Activated CD8-positive, alpha-beta T cell treated with anti-CD3 and anti-CD28 coated beads for 36 hours (primary cell): ENCODE measurements around the gene COL13A1. TPM values are rescaled to one million over a fixed set of nuclear protein-coding genes. Genes with fewer than 3 reads are reported as not detected.

Source experiments
- ATAC-seq: fragments of 200-7000 bp; cut with Tn5 transposase; one replicate; pipeline ENCODE4 v1.10.0; 2021; ENCODE audit warnings: mild to moderate bottlenecking, moderate library complexity
- CTCF ChIA-PET: fragments of 350-600 bp; sonication (Branson Sonifier 250); formaldehyde crosslinking; loops from one replicate; lab custom pipeline; 2021; ENCODE audit warnings: antibody characterized with exemption; lab: Charles Lee
- POLR2A ChIA-PET: fragments of 350-600 bp; sonication (Branson Sonifier 250); formaldehyde crosslinking; loops from one replicate; lab custom pipeline; 2021; ENCODE audit warnings: antibody characterized with exemption; lab: Charles Lee
- DNase-seq: peaks from one replicate; pipeline ENCODE4 v3.0.0-alpha.2; 2020
- H3K27ac Mint-ChIP-seq: one replicate; pipeline ENCODE4 v1.8.0; 2021; ENCODE audit warnings: mild to moderate bottlenecking, mixed read lengths
- H3K27me3 Mint-ChIP-seq: one replicate; pipeline ENCODE4 v1.8.0; 2021; ENCODE audit warnings: mixed read lengths
- H3K36me3 Mint-ChIP-seq: one replicate; pipeline ENCODE4 v1.8.0; 2021; ENCODE audit warnings: low read depth, mixed read lengths
- H3K4me1 Mint-ChIP-seq: one replicate; pipeline ENCODE4 v1.8.0; 2021; ENCODE audit warnings: low read depth, mixed read lengths
- H3K4me3 Mint-ChIP-seq: one replicate; pipeline ENCODE4 v1.8.0; 2021; ENCODE audit warnings: mild to moderate bottlenecking, moderate library complexity, mixed read lengths
- H3K9me3 Mint-ChIP-seq: one replicate; pipeline ENCODE4 v1.8.0; 2021; ENCODE audit warnings: mixed read lengths
- intact Hi-C: fragments of 100-400 bp; cut with micrococcal nuclease; formaldehyde crosslinking; loops from one replicate; pipeline ENCODE4 v1.10.0; 2022
- total RNA-seq, 2 experiments: library from RNA; stranded (reverse); gene quantifications; one replicate each; pipeline ENCODE4 v1.2.3, GENCODE V29; 2021
- TF ChIP-seq, protein P1 (sequence below): fragments of 200-600 bp; IDR thresholded peaks from one replicate; pipeline ENCODE4 v1.8.0; 2022; ENCODE audit warnings: antibody characterized with exemption, mild to moderate bottlenecking

Gene COL13A1
- total RNA-seq, 2 experiments from 2014 or later, result not detected

DNA sequence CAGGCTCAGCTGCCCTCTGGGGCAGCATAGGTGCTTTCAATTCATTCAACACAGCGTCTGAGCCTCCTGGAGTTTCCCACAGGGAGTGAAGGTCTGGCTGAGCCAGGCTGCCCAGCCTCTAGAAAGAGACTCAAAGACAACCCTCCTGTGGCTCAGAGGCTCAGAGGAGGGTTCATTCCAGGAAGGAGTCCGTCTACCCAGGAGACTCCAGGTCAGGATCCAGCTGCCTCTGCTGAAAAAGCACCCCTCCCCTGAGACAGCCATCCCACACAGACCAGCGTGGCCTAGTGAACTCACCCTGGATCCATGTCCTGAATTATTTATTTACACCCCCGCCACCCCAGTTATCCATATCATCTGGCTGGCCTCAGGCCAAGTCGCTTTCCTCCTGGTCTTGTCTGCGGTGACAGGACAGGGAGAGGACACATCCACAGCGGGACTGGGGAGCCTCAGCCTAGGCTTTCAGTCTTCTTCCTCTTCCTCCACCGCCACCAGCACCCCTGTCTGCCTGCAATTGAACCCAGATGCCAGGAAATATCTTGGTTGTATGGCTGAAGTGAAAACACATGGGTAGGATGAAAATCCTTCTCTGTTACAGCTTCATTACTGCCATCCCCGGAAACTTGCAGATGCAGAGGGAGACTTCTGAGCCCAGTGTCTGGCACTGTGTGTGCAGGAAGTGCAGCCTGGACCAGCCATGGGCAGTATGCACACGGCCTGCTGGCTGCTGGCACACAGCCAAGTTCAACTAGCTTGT, 44.0 kb upstream of the COL13A1 start:
- DNase-seq, result no peak
- no peaks in the 10 kb centered on the region for H3K9me3 Mint-ChIP-seq
- H3K27me3 Mint-ChIP-seq, result peaks cover 2% of the 10 kb centered on the region
- no peaks in the 10 kb centered on the region for H3K4me1 Mint-ChIP-seq
- CTCF ChIA-PET, result interaction anchor here (1.3 to 1.7 kb wide), 4 partner anchors 11 to 242 kb away, joined by 3 to 5 read pairs (median 4); no protein-coding TSS in a partner anchor
- POLR2A ChIA-PET, result no interaction called here
- no peak for ATAC-seq
- no peaks in the 10 kb centered on the region for H3K36me3 Mint-ChIP-seq
- H3K4me3 Mint-ChIP-seq, result no peak overlapping the region
- H3K27ac Mint-ChIP-seq, result no peak overlapping the region
- TF ChIP-seq, protein P1, sequence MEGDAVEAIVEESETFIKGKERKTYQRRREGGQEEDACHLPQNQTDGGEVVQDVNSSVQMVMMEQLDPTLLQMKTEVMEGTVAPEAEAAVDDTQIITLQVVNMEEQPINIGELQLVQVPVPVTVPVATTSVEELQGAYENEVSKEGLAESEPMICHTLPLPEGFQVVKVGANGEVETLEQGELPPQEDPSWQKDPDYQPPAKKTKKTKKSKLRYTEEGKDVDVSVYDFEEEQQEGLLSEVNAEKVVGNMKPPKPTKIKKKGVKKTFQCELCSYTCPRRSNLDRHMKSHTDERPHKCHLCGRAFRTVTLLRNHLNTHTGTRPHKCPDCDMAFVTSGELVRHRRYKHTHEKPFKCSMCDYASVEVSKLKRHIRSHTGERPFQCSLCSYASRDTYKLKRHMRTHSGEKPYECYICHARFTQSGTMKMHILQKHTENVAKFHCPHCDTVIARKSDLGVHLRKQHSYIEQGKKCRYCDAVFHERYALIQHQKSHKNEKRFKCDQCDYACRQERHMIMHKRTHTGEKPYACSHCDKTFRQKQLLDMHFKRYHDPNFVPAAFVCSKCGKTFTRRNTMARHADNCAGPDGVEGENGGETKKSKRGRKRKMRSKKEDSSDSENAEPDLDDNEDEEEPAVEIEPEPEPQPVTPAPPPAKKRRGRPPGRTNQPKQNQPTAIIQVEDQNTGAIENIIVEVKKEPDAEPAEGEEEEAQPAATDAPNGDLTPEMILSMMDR, result no peak
- intact Hi-C loops, result no loop called here

DNA sequence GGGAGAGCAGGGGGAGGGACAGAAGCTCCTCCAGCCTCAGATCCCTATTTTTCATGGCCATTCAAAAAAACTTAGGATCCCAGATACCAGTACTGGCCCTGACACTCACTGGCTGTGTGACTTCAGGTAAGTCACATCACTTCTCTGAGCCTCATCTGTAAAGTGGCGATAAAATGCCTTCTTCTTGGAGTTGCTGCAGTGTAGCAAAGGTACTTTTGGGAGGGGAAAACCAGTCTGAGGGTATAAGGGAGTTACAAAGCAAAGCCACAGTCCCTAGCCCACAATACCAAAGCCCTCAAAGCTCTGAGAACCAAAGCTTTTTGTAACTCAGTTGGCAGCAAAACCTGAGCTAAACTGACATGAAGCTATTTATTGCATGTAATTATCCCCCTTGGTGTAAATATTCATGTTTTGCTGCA, 43.4 kb upstream of the COL13A1 start:
- no peaks in the 10 kb centered on the region for H3K36me3 Mint-ChIP-seq
- no peak overlapping the region for H3K27ac Mint-ChIP-seq
- peaks cover 2% of the 10 kb centered on the region for H3K27me3 Mint-ChIP-seq
- intact Hi-C loops, result no loop called here
- H3K4me3 Mint-ChIP-seq, result no peak overlapping the region
- CTCF ChIA-PET, result interaction anchor here (0.8 to 1.7 kb wide), 4 partner anchors 10 to 243 kb away, joined by 3 to 5 read pairs (median 4); no protein-coding TSS in a partner anchor
- no peaks in the 10 kb centered on the region for H3K9me3 Mint-ChIP-seq
- TF ChIP-seq, protein P1, result no peak
- no peak for DNase-seq
- no peak for ATAC-seq
- POLR2A ChIA-PET, result no interaction called here
- no peaks in the 10 kb centered on the region for H3K4me1 Mint-ChIP-seq

DNA sequence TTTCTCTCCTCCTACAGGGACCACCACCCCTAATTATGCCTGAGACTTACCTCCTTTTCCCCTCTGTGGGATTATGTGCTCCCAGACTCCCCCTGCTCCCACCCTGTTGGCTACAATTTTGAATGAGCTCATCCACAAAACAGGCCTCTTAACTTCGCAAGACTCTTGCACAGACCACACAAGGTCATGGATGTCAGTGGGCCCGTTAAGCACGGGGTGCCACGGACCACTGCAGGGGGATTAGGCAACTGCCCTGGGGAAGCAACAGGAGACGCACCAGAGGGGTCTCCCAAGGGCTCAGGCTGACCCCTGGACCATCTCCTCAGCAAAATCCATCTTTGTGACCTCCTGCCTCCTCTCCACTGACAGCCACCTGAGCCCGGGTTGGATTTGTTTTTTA, 42.1 kb upstream of the COL13A1 start:
- Mint-ChIP-seq H3K9me3 (no peaks in the 10 kb centered on the region), H3K4me3 (no peak overlapping the region), H3K4me1 (no peaks in the 10 kb centered on the region), H3K27ac (no peak overlapping the region), H3K36me3 (no peaks in the 10 kb centered on the region), H3K27me3 (peaks cover 3% of the 10 kb centered on the region)
- TF ChIP-seq, protein P1, result no peak
- ChIA-PET CTCF (interaction anchor here (0.5 kb wide), 1 partner anchor 735 kb away, joined by 3 read pairs; no protein-coding TSS in a partner anchor), POLR2A (no interaction called here)
- ATAC-seq (no peak), DNase-seq (no peak)
- intact Hi-C loops, result no loop called here

DNA sequence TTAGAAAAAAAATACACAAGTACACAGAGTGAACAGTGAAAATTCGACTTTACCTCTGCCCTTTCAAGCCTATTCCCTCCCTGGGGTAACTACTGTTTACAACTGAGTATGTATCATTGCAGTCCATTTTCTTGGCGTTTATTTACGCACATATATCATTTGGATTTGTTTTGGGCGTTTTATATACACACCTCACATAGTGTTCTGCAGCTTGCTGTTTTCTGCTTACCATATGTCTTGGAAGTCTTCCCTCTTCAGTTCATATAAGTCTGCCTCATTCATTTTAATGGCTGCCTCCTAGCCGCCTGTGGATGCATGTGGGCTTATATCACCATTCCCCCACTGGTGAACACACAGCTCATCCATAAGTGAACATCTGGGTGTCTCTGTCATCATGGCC, 41.6 kb upstream of the COL13A1 start:
- no peak overlapping the region for H3K4me3 Mint-ChIP-seq
- H3K4me1 Mint-ChIP-seq, result no peaks in the 10 kb centered on the region
- H3K9me3 Mint-ChIP-seq, result no peaks in the 10 kb centered on the region
- TF ChIP-seq, protein P1, result no peak
- CTCF ChIA-PET, result interaction anchor here (0.5 kb wide), 1 partner anchor 735 kb away, joined by 3 read pairs; no protein-coding TSS in a partner anchor
- no peak overlapping the region for H3K27ac Mint-ChIP-seq
- POLR2A ChIA-PET, result no interaction called here
- intact Hi-C loops, result no loop called here
- H3K36me3 Mint-ChIP-seq, result no peaks in the 10 kb centered on the region
- H3K27me3 Mint-ChIP-seq, result peaks cover 3% of the 10 kb centered on the region
- DNase-seq (no peak), ATAC-seq (no peak)

DNA sequence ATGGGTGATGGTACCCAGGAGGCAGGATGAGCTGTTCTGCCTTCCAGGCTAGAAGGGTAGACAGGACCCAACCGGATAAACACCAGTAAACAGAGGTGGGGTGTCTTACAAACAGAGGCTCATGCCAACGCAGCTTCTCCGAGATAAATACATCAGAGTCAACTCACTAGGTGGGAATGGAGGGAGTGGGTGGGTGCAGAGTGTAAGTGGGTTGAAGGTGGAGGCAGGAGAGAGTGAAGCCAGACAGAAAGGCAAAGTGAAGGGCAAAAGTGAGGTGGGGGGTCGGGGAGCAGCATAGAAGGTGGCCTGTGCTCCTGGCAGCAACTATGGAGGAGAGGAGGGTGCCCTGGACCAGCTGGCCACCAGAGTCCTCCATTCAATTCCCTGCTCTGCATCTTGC, 40.4 kb upstream of the COL13A1 start:
- intact Hi-C loops, result no loop called here
- Mint-ChIP-seq H3K27me3 (peaks cover 3% of the 10 kb centered on the region), H3K36me3 (no peaks in the 10 kb centered on the region), H3K9me3 (no peaks in the 10 kb centered on the region), H3K4me3 (no peak overlapping the region), H3K27ac (no peak overlapping the region), H3K4me1 (no peaks in the 10 kb centered on the region)
- DNase-seq (no peak), ATAC-seq (no peak)
- CTCF ChIA-PET, result no interaction called here
- POLR2A ChIA-PET, result interaction anchor here (0.6 to 0.9 kb wide), 2 partner anchors 13 to 1516 kb away, joined by 3 read pairs; no protein-coding TSS in a partner anchor
- TF ChIP-seq, protein P1, result no peak
